HepG2 (cell line): ENCODE measurements around the gene LCAT. TPM values are rescaled to one million over a fixed set of nuclear protein-coding genes. Genes with fewer than 3 reads are reported as not detected.

ENCODE experiments used
- CBX1 ChIP-seq: IDR thresholded peaks from one replicate; pipeline ENCODE4 v1.6.1; 2016; ENCODE audit warnings: antibody characterized with exemption, low read depth
- CHD2 ChIP-seq: IDR thresholded peaks from 2 replicates; pipeline ENCODE4 v1.6.1; 2011; ENCODE audit warnings: low read depth, low read length, improper control_type of control experiment
- HDAC2 ChIP-seq: sonication (generic); formaldehyde crosslinking; IDR thresholded peaks from 2 replicates; pipeline ENCODE4 v1.4.0; 2020; ENCODE audit warnings: missing genetic modification reagents
- ISL2 ChIP-seq: sonication (generic); formaldehyde crosslinking; IDR thresholded peaks from 2 replicates; pipeline ENCODE4 v1.5.0; 2020; ENCODE audit warnings: missing genetic modification reagents
- KDM5A ChIP-seq: fragments of 200-600 bp; sonication (generic); IDR thresholded peaks from 2 replicates; pipeline ENCODE4 v1.7.0; 2018; ENCODE audit warnings: antibody characterized with exemption, mild to moderate bottlenecking, low read length, borderline replicate concordance
- MTF1 ChIP-seq: sonication (generic); formaldehyde crosslinking; IDR thresholded peaks from 2 replicates; pipeline ENCODE4 v1.5.0; 2020; ENCODE audit warnings: missing genetic modification reagents
- RBM22 ChIP-seq: fragments of 200-400 bp; formaldehyde crosslinking; optimal IDR thresholded peaks from 2 replicates; pipeline ENCODE3; 2017; ENCODE audit warnings: mild to moderate bottlenecking, low read length, moderate library complexity
- TRIM24 ChIP-seq: sonication (generic); formaldehyde crosslinking; IDR thresholded peaks from 2 replicates; pipeline ENCODE4 v1.8.0; 2022; ENCODE audit warnings: mild to moderate bottlenecking, missing genetic modification reagents
- ZNF18 ChIP-seq: sonication (generic); formaldehyde crosslinking; IDR thresholded peaks from 2 replicates; pipeline ENCODE4 v1.8.0; 2022; ENCODE audit warnings: mild to moderate bottlenecking, missing genetic modification reagents; ENCODE audit not compliant: insufficient replicate concordance
- ZNF841 ChIP-seq: sonication (generic); formaldehyde crosslinking; IDR thresholded peaks from 2 replicates; pipeline ENCODE4 v1.8.1; 2023; ENCODE audit warnings: missing genetic modification reagents, borderline replicate concordance
- polyA plus RNA-seq, 8 experiments: library from polyadenylated mRNA; depleted of rRNA in 3 of 8; stranded (reverse) in 7 of 8; unstranded in 1 of 8; fragments of >200 nt; fragmentation: Illumina TruSeq in 4 of 8; extraction: Trizol in 4 of 8; gene quantifications; 2 replicates each; pipeline versions ENCODE4 v1.2.1 to v1.2.3, GENCODE V29; 2011 to 2016; ENCODE audit warnings: low read depth in 4 of 8, missing spikeins in 1 of 8, mixed read lengths in 1 of 8; ENCODE audit not compliant: insufficient read depth in 1 of 8
- total RNA-seq, 5 experiments: library from RNA; depleted of rRNA; stranded (reverse); fragments of >200 nt; fragmentation: Illumina TruSeq; extraction: Trizol; gene quantifications; 2 replicates each; pipeline ENCODE4 v1.2.3, GENCODE V29; 2016; ENCODE audit warnings: low read depth in 1 of 5
- TF ChIP-seq, protein P1 (sequence below): sonication (generic); formaldehyde crosslinking; IDR thresholded peaks from 2 replicates; pipeline ENCODE4 v1.4.0; 2020; ENCODE audit warnings: missing genetic modification reagents
- TF ChIP-seq, protein P2 (sequence below), 2 experiments: sonication (generic) in 1 of 2; formaldehyde crosslinking in 1 of 2; IDR thresholded peaks; 2 replicates each; pipeline versions ENCODE4 v1.4.0 to v1.6.1; 2018 to 2020; ENCODE audit warnings: missing genetic modification reagents in 2 of 2, borderline replicate concordance in 1 of 2, low read depth in 1 of 2, mild to moderate bottlenecking in 1 of 2, missing biosample characterization in 1 of 2
- TF ChIP-seq, protein P3 (sequence below): sonication (generic); formaldehyde crosslinking; IDR thresholded peaks from 2 replicates; pipeline ENCODE4 v1.5.0; 2020; ENCODE audit warnings: mild to moderate bottlenecking, missing genetic modification reagents
- TF ChIP-seq, protein P4 (sequence below): sonication (generic); formaldehyde crosslinking; IDR thresholded peaks from 2 replicates; pipeline ENCODE4 v1.5.1; 2020; ENCODE audit warnings: mild to moderate bottlenecking, moderate library complexity, missing genetic modification reagents

The LCAT gene
- total and polyA plus RNA-seq, 2 of the 13 experiments (the other 11 are each of a cell fraction or from before 2014, with no cell fraction given) = 36.1 to 38.9 TPM

- no peak for TF ChIP-seq KDM5A
- TF ChIP-seq TRIM24 = no peak
- TF ChIP-seq, protein P1, sequence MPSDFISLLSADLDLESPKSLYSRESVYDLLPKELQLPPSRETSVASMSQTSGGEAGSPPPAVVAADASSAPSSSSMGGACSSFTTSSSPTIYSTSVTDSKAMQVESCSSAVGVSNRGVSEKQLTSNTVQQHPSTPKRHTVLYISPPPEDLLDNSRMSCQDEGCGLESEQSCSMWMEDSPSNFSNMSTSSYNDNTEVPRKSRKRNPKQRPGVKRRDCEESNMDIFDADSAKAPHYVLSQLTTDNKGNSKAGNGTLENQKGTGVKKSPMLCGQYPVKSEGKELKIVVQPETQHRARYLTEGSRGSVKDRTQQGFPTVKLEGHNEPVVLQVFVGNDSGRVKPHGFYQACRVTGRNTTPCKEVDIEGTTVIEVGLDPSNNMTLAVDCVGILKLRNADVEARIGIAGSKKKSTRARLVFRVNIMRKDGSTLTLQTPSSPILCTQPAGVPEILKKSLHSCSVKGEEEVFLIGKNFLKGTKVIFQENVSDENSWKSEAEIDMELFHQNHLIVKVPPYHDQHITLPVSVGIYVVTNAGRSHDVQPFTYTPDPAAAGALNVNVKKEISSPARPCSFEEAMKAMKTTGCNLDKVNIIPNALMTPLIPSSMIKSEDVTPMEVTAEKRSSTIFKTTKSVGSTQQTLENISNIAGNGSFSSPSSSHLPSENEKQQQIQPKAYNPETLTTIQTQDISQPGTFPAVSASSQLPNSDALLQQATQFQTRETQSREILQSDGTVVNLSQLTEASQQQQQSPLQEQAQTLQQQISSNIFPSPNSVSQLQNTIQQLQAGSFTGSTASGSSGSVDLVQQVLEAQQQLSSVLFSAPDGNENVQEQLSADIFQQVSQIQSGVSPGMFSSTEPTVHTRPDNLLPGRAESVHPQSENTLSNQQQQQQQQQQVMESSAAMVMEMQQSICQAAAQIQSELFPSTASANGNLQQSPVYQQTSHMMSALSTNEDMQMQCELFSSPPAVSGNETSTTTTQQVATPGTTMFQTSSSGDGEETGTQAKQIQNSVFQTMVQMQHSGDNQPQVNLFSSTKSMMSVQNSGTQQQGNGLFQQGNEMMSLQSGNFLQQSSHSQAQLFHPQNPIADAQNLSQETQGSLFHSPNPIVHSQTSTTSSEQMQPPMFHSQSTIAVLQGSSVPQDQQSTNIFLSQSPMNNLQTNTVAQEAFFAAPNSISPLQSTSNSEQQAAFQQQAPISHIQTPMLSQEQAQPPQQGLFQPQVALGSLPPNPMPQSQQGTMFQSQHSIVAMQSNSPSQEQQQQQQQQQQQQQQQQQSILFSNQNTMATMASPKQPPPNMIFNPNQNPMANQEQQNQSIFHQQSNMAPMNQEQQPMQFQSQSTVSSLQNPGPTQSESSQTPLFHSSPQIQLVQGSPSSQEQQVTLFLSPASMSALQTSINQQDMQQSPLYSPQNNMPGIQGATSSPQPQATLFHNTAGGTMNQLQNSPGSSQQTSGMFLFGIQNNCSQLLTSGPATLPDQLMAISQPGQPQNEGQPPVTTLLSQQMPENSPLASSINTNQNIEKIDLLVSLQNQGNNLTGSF (CRISPR knock-in tag) = no peak
- TF ChIP-seq HDAC2 (CRISPR knock-in tag) = 0 out of 2 replicates have a peak, but pooled peaks have one; percentile 46
- TF ChIP-seq ISL2 = no peak
- TF ChIP-seq, protein P2, sequence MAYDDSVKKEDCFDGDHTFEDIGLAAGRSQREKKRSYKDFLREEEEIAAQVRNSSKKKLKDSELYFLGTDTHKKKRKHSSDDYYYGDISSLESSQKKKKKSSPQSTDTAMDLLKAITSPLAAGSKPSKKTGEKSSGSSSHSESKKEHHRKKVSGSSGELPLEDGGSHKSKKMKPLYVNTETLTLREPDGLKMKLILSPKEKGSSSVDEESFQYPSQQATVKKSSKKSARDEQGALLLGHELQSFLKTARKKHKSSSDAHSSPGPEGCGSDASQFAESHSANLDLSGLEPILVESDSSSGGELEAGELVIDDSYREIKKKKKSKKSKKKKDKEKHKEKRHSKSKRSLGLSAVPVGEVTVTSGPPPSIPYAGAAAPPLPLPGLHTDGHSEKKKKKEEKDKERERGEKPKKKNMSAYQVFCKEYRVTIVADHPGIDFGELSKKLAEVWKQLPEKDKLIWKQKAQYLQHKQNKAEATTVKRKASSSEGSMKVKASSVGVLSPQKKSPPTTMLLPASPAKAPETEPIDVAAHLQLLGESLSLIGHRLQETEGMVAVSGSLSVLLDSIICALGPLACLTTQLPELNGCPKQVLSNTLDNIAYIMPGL (CRISPR knock-in tag; IDR thresholded peaks at IDR 0.05; ENCODE audit: borderline replicate concordance in 1 of 2, low read depth in 1 of 2) = peak; percentile 14 to 37; a peak in 3 of 4 replicates
- no peak for TF ChIP-seq CBX1
- TF ChIP-seq, protein P3, sequence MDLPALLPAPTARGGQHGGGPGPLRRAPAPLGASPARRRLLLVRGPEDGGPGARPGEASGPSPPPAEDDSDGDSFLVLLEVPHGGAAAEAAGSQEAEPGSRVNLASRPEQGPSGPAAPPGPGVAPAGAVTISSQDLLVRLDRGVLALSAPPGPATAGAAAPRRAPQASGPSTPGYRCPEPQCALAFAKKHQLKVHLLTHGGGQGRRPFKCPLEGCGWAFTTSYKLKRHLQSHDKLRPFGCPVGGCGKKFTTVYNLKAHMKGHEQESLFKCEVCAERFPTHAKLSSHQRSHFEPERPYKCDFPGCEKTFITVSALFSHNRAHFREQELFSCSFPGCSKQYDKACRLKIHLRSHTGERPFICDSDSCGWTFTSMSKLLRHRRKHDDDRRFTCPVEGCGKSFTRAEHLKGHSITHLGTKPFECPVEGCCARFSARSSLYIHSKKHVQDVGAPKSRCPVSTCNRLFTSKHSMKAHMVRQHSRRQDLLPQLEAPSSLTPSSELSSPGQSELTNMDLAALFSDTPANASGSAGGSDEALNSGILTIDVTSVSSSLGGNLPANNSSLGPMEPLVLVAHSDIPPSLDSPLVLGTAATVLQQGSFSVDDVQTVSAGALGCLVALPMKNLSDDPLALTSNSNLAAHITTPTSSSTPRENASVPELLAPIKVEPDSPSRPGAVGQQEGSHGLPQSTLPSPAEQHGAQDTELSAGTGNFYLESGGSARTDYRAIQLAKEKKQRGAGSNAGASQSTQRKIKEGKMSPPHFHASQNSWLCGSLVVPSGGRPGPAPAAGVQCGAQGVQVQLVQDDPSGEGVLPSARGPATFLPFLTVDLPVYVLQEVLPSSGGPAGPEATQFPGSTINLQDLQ (CRISPR knock-in tag) = peak; percentile 4; the same call in 1 of the 2 replicates
- TF ChIP-seq CHD2 = no peak
- TF ChIP-seq ZNF841 (CRISPR knock-in tag) = no peak
- TF ChIP-seq, protein P4, sequence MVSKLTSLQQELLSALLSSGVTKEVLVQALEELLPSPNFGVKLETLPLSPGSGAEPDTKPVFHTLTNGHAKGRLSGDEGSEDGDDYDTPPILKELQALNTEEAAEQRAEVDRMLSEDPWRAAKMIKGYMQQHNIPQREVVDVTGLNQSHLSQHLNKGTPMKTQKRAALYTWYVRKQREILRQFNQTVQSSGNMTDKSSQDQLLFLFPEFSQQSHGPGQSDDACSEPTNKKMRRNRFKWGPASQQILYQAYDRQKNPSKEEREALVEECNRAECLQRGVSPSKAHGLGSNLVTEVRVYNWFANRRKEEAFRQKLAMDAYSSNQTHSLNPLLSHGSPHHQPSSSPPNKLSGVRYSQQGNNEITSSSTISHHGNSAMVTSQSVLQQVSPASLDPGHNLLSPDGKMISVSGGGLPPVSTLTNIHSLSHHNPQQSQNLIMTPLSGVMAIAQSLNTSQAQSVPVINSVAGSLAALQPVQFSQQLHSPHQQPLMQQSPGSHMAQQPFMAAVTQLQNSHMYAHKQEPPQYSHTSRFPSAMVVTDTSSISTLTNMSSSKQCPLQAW (CRISPR knock-in tag) = 0 out of 2 replicates have a peak, but pooled peaks have one; percentile 3
- no peak for TF ChIP-seq ZNF18 (CRISPR knock-in tag)
- no peak for TF ChIP-seq MTF1 (CRISPR knock-in tag)
- TF ChIP-seq RBM22 = no peak
Measured at GRCh38 chr16:67969254-67970039, 25.5 kb upstream of the LCAT start (continued).
